SK-N-SH (cell line): ENCODE measurements around the gene NSD2. TPM values are rescaled to one million over a fixed set of nuclear protein-coding genes. Genes with fewer than 3 reads are reported as not detected.

Source experiments
- CTCF ChIA-PET: fragments of 300-600, 350-600 bp; formaldehyde crosslinking; extraction: SDS; loops from one replicate; lab custom pipeline; 2021; lab: Yijun Ruan, JAX
- POLR2A ChIA-PET: fragments of 350-600 bp; sonication (Branson Sonifier 250); formaldehyde crosslinking; extraction: SDS; loops from one replicate; lab custom pipeline; 2020; ENCODE audit warnings: antibody characterized with exemption, inconsistent platforms; lab: Yijun Ruan, JAX
- DNase-seq: peaks from one replicate; pipeline ENCODE4 v3.0.0; 2012
- H2AFZ ChIP-seq: fragments of 200-600 bp; sonication (generic); 2 replicates; pipeline ENCODE4 v1.8.1; 2016; ENCODE audit warnings: antibody characterized with exemption, mild to moderate bottlenecking, low read depth
- H3F3A ChIP-seq: fragments of 200-600 bp; sonication (generic); replicated peaks from 2 replicates; pipeline ENCODE3; 2016; ENCODE audit warnings: antibody characterized with exemption, mild to moderate bottlenecking; ENCODE audit not compliant: insufficient read depth
- H3K27ac ChIP-seq, 2 experiments: fragments of 200-500 bp in 1 of 2; fragments of 200-600 bp in 1 of 2; sonication (Bioruptor generic) in 1 of 2; sonication (generic), shearing (Covaris generic) in 1 of 2; 2 replicates each; pipeline versions ENCODE4 v1.5.1 to v1.6.1; 2014 to 2016; ENCODE audit warnings: low read depth in 2 of 2, inconsistent platforms in 1 of 2, low read length in 1 of 2, mild to moderate bottlenecking in 1 of 2, mixed read lengths in 1 of 2
- H3K27me3 ChIP-seq: fragments of 200-600 bp; sonication (generic), shearing (Covaris generic); 2 replicates; pipeline ENCODE4 v1.6.1; 2016; ENCODE audit warnings: mixed run types; ENCODE audit not compliant: insufficient read depth
- H3K36me3 ChIP-seq, 2 experiments: fragments of 200-500 bp in 1 of 2; fragments of 200-600 bp in 1 of 2; sonication (Bioruptor generic) in 1 of 2; sonication (generic) in 1 of 2; replicated peaks in 1 of 2; 2 replicates each; pipeline versions ENCODE3 to v1.5.1; 2014 to 2016; ENCODE audit warnings: low read length in 1 of 2, mild to moderate bottlenecking in 1 of 2; ENCODE audit not compliant: insufficient read depth in 2 of 2, control insufficient read depth in 1 of 2
- H3K4me1 ChIP-seq, 2 experiments: fragments of 200-500 bp in 1 of 2; fragments of 200-600 bp in 1 of 2; sonication (Bioruptor generic) in 1 of 2; sonication (generic), shearing (Covaris generic) in 1 of 2; 2 replicates each; pipeline versions ENCODE4 v1.5.1 to v1.6.1; 2014 to 2016; ENCODE audit warnings: low read depth in 1 of 2, low read length in 1 of 2, mixed run types in 1 of 2; ENCODE audit not compliant: insufficient read depth in 2 of 2, control insufficient read depth in 1 of 2
- H3K4me2 ChIP-seq: fragments of 200-600 bp; sonication (generic), shearing (Covaris generic); 2 replicates; pipeline ENCODE4 v1.6.1; 2017; ENCODE audit warnings: mixed run types
- H3K4me3 ChIP-seq, 2 experiments: fragments of 200-500 bp in 1 of 2; fragments of 200-600 bp in 1 of 2; sonication (Bioruptor generic) in 1 of 2; sonication (generic), shearing (Covaris generic) in 1 of 2; 2 replicates each; pipeline versions ENCODE4 v1.5.1 to v1.8.1; 2014 to 2016; ENCODE audit warnings: low read depth in 2 of 2, inconsistent platforms in 1 of 2, low read length in 1 of 2, mild to moderate bottlenecking in 1 of 2, mixed read lengths in 1 of 2, moderate library complexity in 1 of 2
- H3K79me2 ChIP-seq: fragments of 200-600 bp; sonication (generic); 2 replicates; pipeline ENCODE4 v1.8.1; 2017; ENCODE audit warnings: mild to moderate bottlenecking; ENCODE audit not compliant: insufficient read depth
- H3K9ac ChIP-seq: fragments of 200-600 bp; sonication (generic); 2 replicates; pipeline ENCODE4 v1.6.1; 2017; ENCODE audit warnings: mixed run types
- H3K9me2 ChIP-seq: fragments of 200-600 bp; sonication (generic); 2 replicates; pipeline ENCODE4 v1.6.1; 2017; ENCODE audit warnings: mixed run types
- H3K9me3 ChIP-seq: fragments of 200-600 bp; sonication (generic); 2 replicates; pipeline ENCODE4 v1.6.1; 2017; ENCODE audit warnings: mixed run types, mild to moderate bottlenecking, moderate library complexity
- H4K20me1 ChIP-seq: fragments of 200-600 bp; sonication (generic); 2 replicates; pipeline ENCODE4 v1.6.1; 2017; ENCODE audit warnings: mild to moderate bottlenecking, mixed run types; ENCODE audit not compliant: insufficient read depth
- ELF1 ChIP-seq: IDR thresholded peaks from 2 replicates; pipeline ENCODE4 v1.4.0; 2012
- GABPA ChIP-seq: IDR thresholded peaks from 2 replicates; pipeline ENCODE4 v1.4.0; 2012; ENCODE audit warnings: low read depth, mild to moderate bottlenecking
- GATA2 ChIP-seq: sonication (generic); formaldehyde crosslinking; IDR thresholded peaks from 2 replicates; pipeline ENCODE4 v1.5.0; 2020; ENCODE audit warnings: mild to moderate bottlenecking, missing genetic modification reagents
- IRF3 ChIP-seq: fragments of 150-350 bp; IDR thresholded peaks from 2 replicates; pipeline ENCODE4 v1.6.1; 2016; ENCODE audit warnings: mild to moderate bottlenecking, low read depth, low read length
- JUND ChIP-seq: IDR thresholded peaks from 2 replicates; pipeline ENCODE4 v1.4.0; 2012
- MEF2A ChIP-seq: IDR thresholded peaks from 2 replicates; pipeline ENCODE4 v1.4.0; 2012; ENCODE audit warnings: low read depth, borderline replicate concordance
- MXI1 ChIP-seq: IDR thresholded peaks from 2 replicates; pipeline ENCODE4 v1.6.1; 2012; ENCODE audit warnings: mild to moderate bottlenecking, low read depth, low read length, improper control_type of control experiment
- NFIC ChIP-seq: IDR thresholded peaks from 2 replicates; pipeline ENCODE4 v1.4.0; 2012; ENCODE audit warnings: borderline replicate concordance
- PBX3 ChIP-seq: IDR thresholded peaks from 2 replicates; pipeline ENCODE4; 2012
- RFX5 ChIP-seq: IDR thresholded peaks from 2 replicates; pipeline ENCODE4 v1.6.1; 2012; ENCODE audit warnings: mild to moderate bottlenecking, improper control_type of control experiment, low read length
- RXRA ChIP-seq: IDR thresholded peaks from 2 replicates; pipeline ENCODE4 v1.4.0; 2012; ENCODE audit warnings: low read depth, mild to moderate bottlenecking, borderline replicate concordance
- TAF1 ChIP-seq: IDR thresholded peaks from 2 replicates; pipeline ENCODE4 v1.6.1; 2012; ENCODE audit warnings: low read depth, mild to moderate bottlenecking, low read length, moderate library complexity, borderline replicate concordance
- TEAD4 ChIP-seq: IDR thresholded peaks from 2 replicates; pipeline ENCODE4 v1.4.0; 2012; ENCODE audit warnings: mild to moderate bottlenecking, borderline replicate concordance; ENCODE audit not compliant: insufficient read depth
- USF1 ChIP-seq: IDR thresholded peaks from 2 replicates; pipeline ENCODE4 v1.4.0; 2012; ENCODE audit warnings: low read depth, borderline replicate concordance
- YY1 ChIP-seq: IDR thresholded peaks from 2 replicates; pipeline ENCODE4 v1.4.0; 2012; ENCODE audit warnings: low read depth, mild to moderate bottlenecking
- ZBTB33 ChIP-seq: IDR thresholded peaks from 2 replicates; pipeline ENCODE4 v1.4.0; 2012; ENCODE audit warnings: low read depth, borderline replicate concordance
- WGBS: methylation state at CpG from one replicate; pipeline ENCODE4 v1.1.6; 2017; ENCODE audit warnings: low lambda C conversion rate; 5-methylcytosine and 5-hydroxymethylcytosine counted together
- polyA plus RNA-seq, 3 experiments: library from polyadenylated mRNA; depleted of rRNA; stranded (reverse); fragments of >200 nt; gene quantifications; 2 replicates each; pipeline ENCODE4 v1.2.3, GENCODE V29; 2012

Gene NSD2
- polyA plus RNA-seq, 1 of the 3 experiments (the other 2 are of a cell fraction), result 34.2 TPM

- Histone ChIP-seq H3K4me2 (no peak overlapping the region), H2AFZ (no peak overlapping the region), H3K27me3 (no peaks in the 10 kb centered on the region), H3K27ac (no peak overlapping the region), H3K9me3 (no peaks in the 10 kb centered on the region), H3K9ac (no peak overlapping the region), H3K4me3 (no peak overlapping the region), H3K9me2 (no peaks in the 10 kb centered on the region), H3K79me2 (peaks cover 20% of the 10 kb centered on the region), H3F3A (no peaks in the 10 kb centered on the region), H4K20me1 (no peaks in the 10 kb centered on the region), H3K36me3 (peaks cover 32 to 60% of the 10 kb centered on the region in 2 experiments), H3K4me1 (no peaks in the 10 kb centered on the region; a peak in 1 of 4 replicates)
- ChIA-PET POLR2A (no interaction called here), CTCF (interaction anchor here (1.5 kb wide), 1 partner anchor 10 kb away, joined by 4 read pairs; no protein-coding TSS in a partner anchor)
- TF ChIP-seq USF1 (no peak), TAF1 (no peak), RXRA (no peak), TEAD4 (no peak), IRF3 (no peak)
- no peak for DNase-seq
- WGBS, result 94% methylated on average over 16 of the region's 18 CpGs
Measured at GRCh38 chr4:1973661-1974060, 102.5 kb downstream of the NSD2 start.

- ChIA-PET POLR2A (no interaction called here), CTCF (interaction anchor here (1.0 to 1.5 kb wide), 3 partner anchors 9 to 11 kb away, joined by 3 to 4 read pairs (median 3); no protein-coding TSS in a partner anchor)
- TF ChIP-seq JUND (no peak), RFX5 (no peak), GATA2 (CRISPR knock-in tag) (no peak), ZBTB33 (no peak), ELF1 (no peak), IRF3 (no peak), MXI1 (no peak), MEF2A (no peak), NFIC (no peak), YY1 (no peak), USF1 (no peak), TAF1 (no peak), PBX3 (no peak), TEAD4 (no peak), GABPA (no peak)
- peaks cover 27 to 64% of the 10 kb centered on the region in 2 experiments for H3K36me3 ChIP-seq
- H4K20me1 ChIP-seq, result no peaks in the 10 kb centered on the region
- DNase-seq, result no peak
- H3K27me3 ChIP-seq, result no peaks in the 10 kb centered on the region
- WGBS, result 97% methylated on average over 8 of the region's 8 CpGs
- H2AFZ ChIP-seq, result no peak overlapping the region
- H3K79me2 ChIP-seq, result peaks cover 17% of the 10 kb centered on the region
- no peak overlapping the region for H3K27ac ChIP-seq
- H3K4me1 ChIP-seq, result no peaks in the 10 kb centered on the region
- H3K4me3 ChIP-seq, result no peak overlapping the region
- H3K9me3 ChIP-seq, result no peaks in the 10 kb centered on the region
- H3F3A ChIP-seq, result peaks cover 10% of the 10 kb centered on the region
- H3K9me2 ChIP-seq, result no peaks in the 10 kb centered on the region
- H3K4me2 ChIP-seq, result no peak overlapping the region
- H3K9ac ChIP-seq, result no peak overlapping the region
Measured at GRCh38 chr4:1974840-1975239, 103.6 kb downstream of the NSD2 start.
